Measurements from ENCODE around the gene MFSD1.

- TF ChIP-seq CTCF (IDR thresholded peaks at IDR 0.05; ENCODE audit: low read length) (no peak), EZH2 (IDR thresholded peaks at IDR 0.05; ENCODE audit: borderline replicate concordance, low read length) (no peak)
Observed at GRCh38 chr3:158762701-158763100, 39.2 kb upstream of the MFSD1 start.

Data from OCI-LY1 (cell line).